ENCODE results near the gene CIAO2B. TPM values are rescaled to one million over a fixed set of nuclear protein-coding genes. Genes with fewer than 3 reads are reported as not detected.

Gene CIAO2B
- total RNA-seq, 4 donors from 2014 or later, result 189 to 338 (median 264) TPM

DNA sequence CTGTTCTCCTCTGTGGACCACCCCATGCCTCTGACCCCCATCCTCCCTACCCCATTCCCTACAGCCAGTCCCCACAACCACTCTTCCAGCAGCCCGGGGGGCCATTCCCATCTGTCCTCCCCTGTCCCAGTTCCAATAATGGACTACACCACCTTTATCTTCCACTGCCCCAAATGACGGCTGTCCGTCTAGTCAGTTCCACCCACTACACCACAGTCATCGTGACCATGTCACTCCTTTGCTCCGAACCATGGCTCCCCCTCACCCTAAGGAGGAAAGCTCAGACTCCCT lies 38.6 kb downstream of the CIAO2B start:
- no peak overlapping the region for H3K4me3 ChIP-seq
- H3K9me3 ChIP-seq, result no peaks in the 10 kb centered on the region
- intact Hi-C loops (cut with DNase I; ENCODE audit: low total_unique reads), result loop anchor here (1.0 to 2.0 kb wide), 2 partner anchors 33 to 259 kb away; no protein-coding TSS in a partner anchor
- H3K27me3 ChIP-seq, result no peaks in the 10 kb centered on the region
- TF ChIP-seq, protein P1, sequence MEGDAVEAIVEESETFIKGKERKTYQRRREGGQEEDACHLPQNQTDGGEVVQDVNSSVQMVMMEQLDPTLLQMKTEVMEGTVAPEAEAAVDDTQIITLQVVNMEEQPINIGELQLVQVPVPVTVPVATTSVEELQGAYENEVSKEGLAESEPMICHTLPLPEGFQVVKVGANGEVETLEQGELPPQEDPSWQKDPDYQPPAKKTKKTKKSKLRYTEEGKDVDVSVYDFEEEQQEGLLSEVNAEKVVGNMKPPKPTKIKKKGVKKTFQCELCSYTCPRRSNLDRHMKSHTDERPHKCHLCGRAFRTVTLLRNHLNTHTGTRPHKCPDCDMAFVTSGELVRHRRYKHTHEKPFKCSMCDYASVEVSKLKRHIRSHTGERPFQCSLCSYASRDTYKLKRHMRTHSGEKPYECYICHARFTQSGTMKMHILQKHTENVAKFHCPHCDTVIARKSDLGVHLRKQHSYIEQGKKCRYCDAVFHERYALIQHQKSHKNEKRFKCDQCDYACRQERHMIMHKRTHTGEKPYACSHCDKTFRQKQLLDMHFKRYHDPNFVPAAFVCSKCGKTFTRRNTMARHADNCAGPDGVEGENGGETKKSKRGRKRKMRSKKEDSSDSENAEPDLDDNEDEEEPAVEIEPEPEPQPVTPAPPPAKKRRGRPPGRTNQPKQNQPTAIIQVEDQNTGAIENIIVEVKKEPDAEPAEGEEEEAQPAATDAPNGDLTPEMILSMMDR (IDR thresholded peaks at IDR 0.05 in 4 of 5, conservative IDR thresholded peaks at IDR 0.05 in 1 of 5), result no peak
- no peak for TF ChIP-seq POLR2A (IDR thresholded peaks at IDR 0.05)
- H3K27ac ChIP-seq, result peak overlapping the region; percentile 71 to 98 (median 96)
- H3K4me1 ChIP-seq, result peaks cover 26 to 30% of the 10 kb centered on the region in 2 donors
- H3K36me3 ChIP-seq, result no peaks in the 10 kb centered on the region
- ATAC-seq (no peak), DNase-seq (no peak)
- in situ Hi-C loops (cut with MboI; ENCODE audit: low sequenced_read_pairs in 4 of 4), result no loop called here

DNA sequence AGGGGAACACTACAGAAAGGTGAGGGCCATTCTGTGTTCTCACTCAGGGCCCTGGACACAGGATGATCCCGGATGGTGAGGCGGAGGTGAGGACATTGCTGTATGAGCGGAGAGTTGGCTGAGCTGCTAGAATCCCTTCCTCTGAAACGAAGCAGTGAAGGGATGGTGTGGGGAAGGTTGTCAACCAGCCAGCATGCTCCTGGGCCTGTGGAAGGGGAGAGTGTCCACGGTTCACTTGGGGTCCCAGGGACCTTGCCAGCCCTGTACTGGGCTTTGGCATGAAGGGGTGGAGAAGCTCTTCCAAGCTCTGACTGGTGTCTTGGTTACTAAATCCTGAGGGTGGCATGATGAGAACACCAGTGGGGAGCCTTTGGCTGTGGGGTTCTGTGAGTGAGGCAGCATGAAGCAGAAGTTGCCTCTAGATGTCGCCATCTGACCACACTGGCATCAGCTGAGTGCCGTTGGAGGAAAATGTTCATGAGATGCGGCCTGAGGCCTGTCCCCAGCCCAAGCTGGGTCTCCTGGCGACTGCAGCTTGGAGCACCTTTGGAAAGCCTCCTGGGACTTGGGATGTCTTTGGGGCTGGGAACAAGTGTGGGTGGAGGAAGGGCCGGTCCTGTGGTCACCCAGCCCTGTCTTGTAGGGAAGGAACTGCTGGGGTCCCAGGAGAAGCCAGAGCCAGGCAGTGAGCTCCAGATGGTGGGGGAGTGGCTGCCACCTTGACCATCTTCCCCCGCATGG lies 39.1 kb downstream of the CIAO2B start:
- in situ Hi-C loops (cut with MboI; ENCODE audit: low sequenced_read_pairs in 4 of 4), result no loop called here
- DNase-seq, result peak; percentile 66 to 81
- intact Hi-C loops (cut with DNase I; ENCODE audit: low total_unique reads), result loop anchor here (1.0 to 2.0 kb wide), 2 partner anchors 33 to 260 kb away; no protein-coding TSS in a partner anchor

DNA sequence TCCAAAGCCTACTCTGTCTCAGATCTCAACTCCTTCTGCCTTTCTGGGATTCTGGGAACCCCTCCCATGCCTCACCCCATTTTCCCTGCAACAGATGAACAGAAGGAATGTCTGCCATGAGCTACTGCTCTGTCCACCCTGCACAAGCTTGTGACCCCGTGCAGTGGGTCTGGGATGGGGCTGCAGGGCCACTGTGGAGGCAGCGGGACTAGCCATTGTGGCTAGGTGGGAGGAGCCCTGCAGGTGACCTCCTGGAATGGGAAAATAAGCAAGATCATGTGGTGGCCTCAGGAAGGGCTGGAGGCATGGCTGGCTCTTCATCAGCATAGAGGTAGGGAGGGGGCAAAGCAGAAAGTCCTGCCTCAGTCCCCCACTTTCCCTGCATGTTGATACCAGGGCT lies 40.1 kb downstream of the CIAO2B start:
- H3K9me3 ChIP-seq, result no peaks in the 10 kb centered on the region
- TF ChIP-seq, protein P1 (IDR thresholded peaks at IDR 0.05 in 4 of 5, conservative IDR thresholded peaks at IDR 0.05 in 1 of 5), result no peak
- no peak for ATAC-seq
- no peak overlapping the region for H3K4me3 ChIP-seq
- H3K36me3 ChIP-seq, result no peaks in the 10 kb centered on the region
- peaks cover 11 to 14% of the 10 kb centered on the region in 2 donors for H3K4me1 ChIP-seq
- in situ Hi-C loops (cut with MboI; ENCODE audit: low sequenced_read_pairs in 4 of 4) (no loop called here), intact Hi-C loops (cut with DNase I; ENCODE audit: low total_unique reads) (loop anchor here (2.0 kb wide), 1 partner anchor 261 kb away; no protein-coding TSS in a partner anchor)
- no peak overlapping the region for H3K27ac ChIP-seq
- no peaks in the 10 kb centered on the region for H3K27me3 ChIP-seq
- DNase-seq, result no peak

More for the DNA sequence above, 39.1 kb downstream of the CIAO2B start:
- TF ChIP-seq, protein P1 (IDR thresholded peaks at IDR 0.05 in 4 of 5, conservative IDR thresholded peaks at IDR 0.05 in 1 of 5), result peak; percentile 80 to 94 (median 88)
- no peak for TF ChIP-seq POLR2A (IDR thresholded peaks at IDR 0.05)
- no peaks in the 10 kb centered on the region for H3K9me3 ChIP-seq
- no peak overlapping the region for H3K4me3 ChIP-seq
- peaks cover 21 to 25% of the 10 kb centered on the region in 2 donors for H3K4me1 ChIP-seq
- H3K27ac ChIP-seq, result peak overlapping the region; percentile 71 to 98 (median 96)
- no peaks in the 10 kb centered on the region for H3K36me3 ChIP-seq
- H3K27me3 ChIP-seq, result no peaks in the 10 kb centered on the region
- peak; percentile 51 to 53 for ATAC-seq

DNA sequence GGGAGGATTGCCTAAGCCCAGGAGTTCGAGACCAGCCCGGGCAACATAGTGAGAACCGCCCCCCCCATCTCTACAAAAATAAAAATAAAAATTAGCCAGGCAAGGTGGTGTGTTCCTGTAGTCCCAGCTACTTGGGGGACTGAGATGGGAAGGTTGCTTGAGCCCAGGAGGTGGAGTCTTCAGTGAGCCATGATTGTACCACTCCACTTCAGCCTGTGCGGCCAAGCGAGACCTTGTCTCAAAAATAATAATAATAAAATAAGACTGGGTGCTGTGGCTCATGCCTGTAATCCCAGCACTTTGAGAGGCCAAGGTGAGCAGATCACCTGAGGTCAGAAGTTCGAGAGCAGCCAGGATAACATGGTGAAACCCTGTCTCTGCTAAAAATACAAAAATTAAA lies 42.4 kb downstream of the CIAO2B start:
- no peaks in the 10 kb centered on the region for H3K9me3 ChIP-seq
- ATAC-seq (no peak), DNase-seq (no peak)
- peaks cover 0 to 4% of the 10 kb centered on the region in 2 donors for H3K4me1 ChIP-seq
- no peaks in the 10 kb centered on the region for H3K36me3 ChIP-seq
- no peak for TF ChIP-seq POLR2A (IDR thresholded peaks at IDR 0.05)
- intact Hi-C loops (cut with DNase I; ENCODE audit: low total_unique reads), result no loop called here
- no peak overlapping the region for H3K27ac ChIP-seq
- H3K27me3 ChIP-seq, result no peaks in the 10 kb centered on the region
- H3K4me3 ChIP-seq, result no peak overlapping the region
- in situ Hi-C loops (cut with MboI; ENCODE audit: low sequenced_read_pairs in 4 of 4), result no loop called here

DNA sequence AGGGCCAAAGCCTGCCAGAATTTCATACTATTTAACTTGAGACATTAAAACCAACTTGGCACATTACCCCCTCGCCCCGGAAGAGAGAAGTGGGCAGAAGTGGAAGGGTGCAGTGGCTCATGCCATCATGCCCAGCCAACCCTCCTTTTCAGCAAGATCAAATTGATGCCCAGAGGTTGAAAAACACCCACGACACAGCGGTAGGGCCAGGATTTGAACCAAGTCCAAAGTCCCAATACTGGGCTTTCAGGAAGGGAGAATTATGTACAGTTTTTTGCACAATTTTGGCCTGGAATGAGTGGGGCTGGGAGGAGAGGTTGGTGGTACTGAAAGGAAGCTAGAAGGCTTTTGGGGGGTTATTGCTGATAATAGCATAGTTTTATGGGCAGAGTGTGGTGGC lies 42.8 kb downstream of the CIAO2B start:
- ATAC-seq (no peak), DNase-seq (no peak)
- H3K4me1 ChIP-seq, result peaks cover 0 to 4% of the 10 kb centered on the region in 2 donors
- H3K27me3 ChIP-seq, result no peaks in the 10 kb centered on the region
- no peaks in the 10 kb centered on the region for H3K9me3 ChIP-seq
- no peak overlapping the region for H3K4me3 ChIP-seq
- intact Hi-C loops (cut with DNase I; ENCODE audit: low total_unique reads) (no loop called here), in situ Hi-C loops (cut with MboI; ENCODE audit: low sequenced_read_pairs in 4 of 4) (no loop called here)
- no peaks in the 10 kb centered on the region for H3K36me3 ChIP-seq
- H3K27ac ChIP-seq, result no peak overlapping the region
- TF ChIP-seq, protein P1 (IDR thresholded peaks at IDR 0.05 in 4 of 5, conservative IDR thresholded peaks at IDR 0.05 in 1 of 5), result no peak
- no peak for TF ChIP-seq POLR2A (IDR thresholded peaks at IDR 0.05)

Data from gastrocnemius medialis (tissue), 4 donors.